GM19468 (cell line): ENCODE measurements around the gene COX6A1.
"Not testable (repeated sequence)": the region's sequence is repeated elsewhere in the genome, so short reads cannot be mapped to it uniquely, and the experiment has no call there.

ENCODE experiments used
- ATAC-seq: cut with Tn5 transposase; IDR thresholded peaks from one replicate; pipeline ENCODE4 v1.9.1; 2021; ENCODE audit warnings: mild to moderate bottlenecking, moderate library complexity, moderate number of reproducible peaks; ENCODE audit not compliant: unreplicated experiment; ENCODE audit errors: extremely low read depth

The COX6A1 gene

DNA sequence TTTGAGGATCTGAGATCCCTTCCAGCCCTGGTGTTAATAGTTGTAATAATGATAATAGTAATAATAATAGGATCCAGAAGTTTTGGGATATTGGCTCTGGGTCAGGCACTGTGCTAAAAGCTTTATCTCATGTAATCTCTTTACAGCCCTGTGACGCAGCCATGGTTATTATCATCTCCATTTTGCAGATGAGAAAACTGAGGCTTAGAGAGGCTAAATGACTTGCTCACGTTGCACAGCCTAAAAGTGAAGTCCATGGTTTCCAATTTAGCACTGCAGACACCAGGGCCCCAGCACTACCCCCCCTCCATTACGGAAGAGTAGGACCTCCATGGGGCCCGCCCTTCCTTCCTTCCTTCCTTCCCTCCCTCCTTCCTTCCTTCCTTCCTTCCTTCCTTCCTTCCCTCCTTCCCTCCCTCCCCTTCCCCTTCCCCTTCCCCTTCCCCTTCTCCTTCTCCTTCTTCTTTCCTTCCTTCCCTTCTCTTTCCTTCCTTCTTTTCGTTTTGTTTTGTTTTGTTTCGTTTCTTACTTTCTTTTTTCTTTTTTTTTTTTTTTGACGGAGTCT, 14.9 kb upstream of the COX6A1 start:
- ATAC-seq: no peak

DNA sequence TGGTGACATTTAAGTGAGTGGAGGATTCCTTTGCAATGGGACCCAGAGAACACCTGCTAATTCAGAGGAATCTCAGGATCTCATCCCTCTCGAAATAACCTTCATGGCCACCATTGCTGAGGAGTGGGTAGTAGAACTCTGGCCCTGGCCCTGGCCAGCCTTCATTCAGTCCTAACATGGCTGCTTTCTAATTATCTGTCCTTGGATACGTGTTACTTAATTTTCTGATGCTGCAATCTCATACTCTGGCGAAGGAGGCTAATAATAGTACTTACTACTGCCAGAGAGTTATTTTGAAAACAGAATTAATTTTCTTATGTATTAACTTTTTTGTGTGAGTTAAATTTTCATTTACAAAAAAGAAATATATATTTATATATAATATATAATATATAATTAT, 12.1 kb upstream of the COX6A1 start:
- ATAC-seq: no peak

DNA sequence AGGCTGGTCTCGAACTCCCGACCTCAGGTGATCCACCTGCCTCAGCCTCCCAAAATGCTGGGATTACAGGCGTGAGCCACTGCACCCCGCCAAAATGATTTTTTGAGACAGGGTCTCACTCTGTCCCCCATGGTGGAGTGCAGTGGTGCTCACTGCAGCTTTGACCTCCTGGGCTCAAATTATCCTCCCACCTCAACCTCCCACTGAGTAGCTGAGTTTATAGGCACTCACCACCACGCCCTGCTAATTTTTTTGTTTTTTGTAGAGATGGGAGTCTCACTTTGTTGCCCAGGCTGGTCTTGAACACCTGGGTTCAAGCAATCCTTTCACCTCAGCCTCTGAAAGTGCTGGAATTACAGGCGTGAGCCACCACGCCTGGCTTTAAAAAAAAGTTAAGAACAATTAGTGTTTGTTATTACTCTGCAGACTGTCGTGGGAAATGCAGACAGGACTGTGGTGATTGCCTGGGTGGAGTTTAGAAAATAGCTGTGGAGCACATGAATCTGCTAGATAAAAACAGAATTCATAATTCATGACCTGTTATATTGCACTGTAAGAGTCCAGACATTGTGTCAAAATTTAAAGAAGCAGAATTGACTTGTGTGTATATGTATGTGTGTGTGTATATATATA, 9.2 kb upstream of the COX6A1 start:
- ATAC-seq: no peak

DNA sequence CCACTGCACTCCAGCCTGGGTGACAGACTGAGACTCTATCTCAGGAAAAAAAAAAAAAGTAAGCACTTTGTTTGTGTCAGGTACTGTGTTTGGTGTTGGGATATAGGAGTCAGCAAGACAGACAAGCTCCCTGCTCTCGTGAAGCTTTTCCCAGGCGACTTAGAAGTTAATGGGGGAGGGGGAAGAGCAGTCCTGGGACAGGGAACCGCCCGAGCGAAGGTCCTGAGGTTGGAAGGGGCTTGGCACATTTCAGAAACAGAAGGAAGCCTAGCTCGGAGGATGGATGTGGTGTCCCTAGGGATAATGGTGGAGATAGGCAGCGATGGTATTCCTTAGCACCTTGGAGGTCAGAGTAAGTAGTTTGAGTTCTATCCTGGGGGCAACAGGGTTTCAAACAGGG, 8.5 kb upstream of the COX6A1 start:
- no peak for ATAC-seq

DNA sequence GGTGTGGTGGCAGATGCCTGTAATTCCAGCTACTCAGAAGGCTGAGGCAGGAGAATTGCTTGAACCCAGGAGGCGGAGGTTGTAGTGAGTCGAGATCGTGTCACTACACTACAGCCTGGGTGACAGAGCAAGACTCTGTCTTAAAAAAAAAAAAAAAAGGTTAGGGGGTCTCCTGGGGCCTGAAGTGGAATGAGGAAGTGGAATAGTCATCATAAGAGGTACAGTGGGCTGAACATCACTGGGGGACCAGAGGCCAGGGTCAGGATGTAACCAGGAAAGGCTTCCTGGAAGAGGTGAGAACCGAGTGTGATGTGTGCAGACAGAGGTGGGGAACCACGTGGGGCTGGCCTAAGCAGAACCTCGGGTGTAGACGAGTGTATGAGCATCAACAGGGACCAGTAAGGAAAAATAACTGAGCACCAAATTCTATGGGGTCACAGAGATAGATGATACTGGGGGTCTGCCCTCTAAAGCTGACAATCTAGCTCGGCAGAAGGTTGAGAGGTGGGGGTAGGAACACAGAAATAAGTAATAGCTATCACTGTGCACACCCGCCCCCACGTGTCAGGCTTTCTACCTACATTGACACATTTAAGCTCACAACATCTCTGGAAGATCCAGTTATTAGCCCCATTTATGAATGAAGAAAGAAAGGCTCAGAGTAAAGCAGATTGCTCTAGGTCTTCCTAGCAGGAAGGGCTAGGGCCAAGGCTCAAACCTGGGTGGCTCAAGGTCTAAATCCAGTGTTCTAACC, 5.0 kb upstream of the COX6A1 start:
- ATAC-seq: no peak

DNA sequence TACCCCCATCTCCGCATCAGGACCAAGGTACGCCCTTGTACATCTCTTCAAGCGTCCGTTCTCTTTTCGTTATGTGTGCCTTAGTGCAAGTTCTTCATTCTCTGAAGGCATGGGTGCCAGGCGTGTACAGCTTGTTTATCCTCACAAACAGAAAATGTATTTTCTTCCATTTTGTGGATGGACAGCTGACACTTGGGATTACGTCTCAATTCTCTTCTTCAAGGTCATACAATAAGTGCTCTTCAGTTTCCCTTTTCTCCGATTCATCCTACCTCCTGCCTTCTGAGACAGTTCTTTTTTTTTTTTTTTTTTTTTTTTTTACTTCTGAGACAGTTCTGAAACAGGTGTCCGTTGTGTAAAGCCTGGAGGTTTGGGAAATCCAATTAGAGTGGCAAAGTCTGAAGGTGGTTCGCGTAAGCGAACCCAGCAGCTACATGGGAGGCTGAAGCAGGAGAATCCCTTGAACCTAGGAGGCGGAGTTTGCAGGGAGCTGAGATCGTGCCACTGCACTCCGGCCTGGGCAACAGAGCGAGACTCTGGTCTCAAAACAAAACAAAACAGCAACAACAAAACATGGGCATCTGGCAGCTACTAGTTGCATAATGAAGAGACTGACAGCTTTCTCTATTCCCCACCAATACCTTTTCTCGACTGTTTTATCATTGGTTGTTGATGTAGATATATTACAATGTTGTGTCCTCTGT, 734 bp downstream of the COX6A1 start:
- ATAC-seq: no peak

DNA sequence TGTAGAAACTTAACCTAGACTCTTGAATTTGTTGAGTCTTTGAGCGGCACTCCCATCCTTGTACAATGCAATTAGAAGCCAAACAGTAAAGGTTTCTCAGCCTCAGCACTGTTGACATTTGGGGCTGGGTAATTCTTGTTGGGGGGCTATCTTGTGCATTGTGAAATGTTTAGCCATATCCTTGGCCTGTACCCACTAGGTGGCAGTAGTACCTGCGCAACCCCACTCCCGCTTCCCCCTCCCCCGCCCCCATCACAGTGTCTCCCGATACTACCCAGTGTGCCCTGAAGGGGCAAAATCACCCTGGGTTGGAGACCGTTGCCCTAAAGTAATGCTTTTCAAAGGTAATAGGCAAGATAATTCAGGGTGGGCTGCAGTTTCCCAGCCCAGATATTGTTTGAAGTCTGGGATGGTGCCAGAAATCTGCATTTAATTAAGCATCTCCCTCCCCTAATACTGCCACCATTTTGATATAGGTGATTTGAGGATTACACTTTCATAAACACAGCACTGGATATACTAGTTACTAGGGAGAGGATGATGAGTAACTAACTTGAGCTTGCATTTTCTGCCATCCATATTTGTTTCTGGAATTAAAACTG, 1.8 kb downstream of the COX6A1 start:
- no peak for ATAC-seq

DNA sequence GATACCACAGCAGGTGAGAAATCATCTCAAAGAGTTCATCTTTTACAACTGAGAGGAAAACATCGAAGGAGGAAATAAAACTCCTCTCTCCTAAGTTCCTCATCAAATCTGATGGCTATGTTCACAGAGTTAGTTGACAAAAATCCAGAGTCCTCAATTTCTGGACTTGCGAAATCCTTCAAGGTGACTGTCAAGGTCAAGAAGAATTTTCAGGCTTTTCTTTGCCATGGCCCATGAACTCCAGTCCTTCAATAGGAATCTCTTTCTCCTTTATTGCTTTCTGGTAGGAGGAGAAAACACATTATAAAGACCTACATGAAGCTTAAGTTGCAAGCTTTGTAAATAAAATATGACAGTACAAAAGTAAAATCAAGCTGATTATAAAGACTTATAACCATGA, 6.8 kb downstream of the COX6A1 start:
- no peak for ATAC-seq

DNA sequence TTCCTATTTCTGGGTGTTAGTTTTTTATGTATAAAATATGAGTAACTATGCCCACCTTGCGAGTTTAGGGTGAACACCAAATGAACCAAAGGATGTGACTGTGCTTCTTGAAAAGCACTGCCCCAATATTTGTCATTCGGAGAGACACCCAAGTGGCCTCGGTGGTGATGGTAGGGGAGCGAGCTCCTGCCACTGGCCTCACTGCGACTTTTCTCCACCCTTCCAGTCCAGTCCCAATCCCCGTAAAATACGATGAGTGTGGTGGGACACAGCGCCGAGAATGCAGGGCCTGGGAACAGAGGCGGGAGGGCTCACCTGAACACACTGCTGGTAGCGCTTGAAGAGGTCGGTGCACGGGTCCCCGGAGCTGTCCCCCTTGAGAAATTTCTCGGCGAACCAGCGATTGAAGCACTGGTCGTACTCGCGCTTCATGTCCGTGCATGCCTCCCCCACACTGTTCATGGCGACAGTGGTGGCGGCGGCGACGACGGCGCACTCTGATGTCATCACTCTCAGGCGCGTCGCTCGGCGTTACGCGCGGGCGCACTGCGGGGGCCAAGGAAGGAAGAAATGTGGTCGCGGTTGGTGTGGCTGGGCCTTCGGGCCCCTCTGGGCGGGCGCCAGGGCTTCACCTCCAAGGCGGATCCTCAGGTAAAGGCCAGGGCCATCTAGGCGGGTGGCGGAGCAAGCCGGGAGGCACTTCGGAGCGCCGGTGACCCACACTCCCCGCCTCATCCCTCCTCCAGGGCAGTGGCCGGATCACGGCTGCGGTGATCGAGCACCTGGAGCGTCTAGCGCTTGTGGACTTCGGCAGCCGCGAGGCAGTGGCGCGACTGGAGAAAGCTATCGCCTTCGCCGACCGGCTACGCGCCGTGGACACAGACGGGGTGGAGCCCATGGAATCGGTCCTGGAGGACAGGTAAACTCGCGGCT, 8.3 kb downstream of the COX6A1 start, which contains the start of the genes GATC and TRIAP1:
TSS of gene GATC (plus strand) at position 534 of the 933 bp plus-strand sequence. CDS start at position 571, 37 bp downstream.
TSS of gene TRIAP1 (minus strand) at position 474 of the 933 bp plus-strand sequence. CDS start at position 462, 12 bp downstream.
- ATAC-seq: peak; percentile 81

DNA sequence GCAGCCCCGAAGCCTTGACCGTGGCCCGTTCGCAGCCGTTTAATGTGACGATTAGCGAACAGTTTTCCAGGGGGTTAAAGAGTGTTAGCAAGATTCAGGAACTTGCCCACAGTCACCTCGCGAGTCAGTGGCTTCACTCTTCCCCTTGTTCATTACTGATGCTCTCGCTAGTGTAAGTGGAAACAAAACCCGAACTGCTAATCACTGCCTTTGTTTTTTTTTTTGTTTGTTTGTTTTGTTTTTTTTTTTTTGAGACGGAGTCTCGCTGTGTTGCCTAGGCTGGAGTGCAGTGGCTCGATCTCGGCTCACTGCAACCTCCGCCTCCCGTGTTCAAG, 8.9 kb downstream of the COX6A1 start:
- ATAC-seq: not testable (repeated sequence)

DNA sequence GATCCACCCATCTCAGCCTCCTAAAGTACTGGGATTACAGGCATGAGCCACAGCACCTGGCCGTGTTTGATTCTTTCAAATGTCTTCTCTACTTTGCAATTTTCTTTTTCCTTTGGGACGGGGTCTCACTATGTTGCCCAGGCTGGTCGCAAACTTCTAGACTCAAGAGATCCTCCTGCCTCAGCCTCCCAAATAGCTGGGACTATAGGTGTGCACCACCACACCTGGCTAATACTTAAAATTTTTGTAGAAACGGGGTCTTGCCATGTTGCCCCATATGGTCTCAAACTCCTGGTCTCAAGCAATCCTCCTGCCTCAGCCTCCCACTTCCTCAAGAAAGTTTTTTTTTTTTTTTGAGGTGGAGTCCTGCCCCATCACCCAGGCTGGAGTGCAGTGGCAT, 10.1 kb downstream of the COX6A1 start:
- no peak for ATAC-seq

DNA sequence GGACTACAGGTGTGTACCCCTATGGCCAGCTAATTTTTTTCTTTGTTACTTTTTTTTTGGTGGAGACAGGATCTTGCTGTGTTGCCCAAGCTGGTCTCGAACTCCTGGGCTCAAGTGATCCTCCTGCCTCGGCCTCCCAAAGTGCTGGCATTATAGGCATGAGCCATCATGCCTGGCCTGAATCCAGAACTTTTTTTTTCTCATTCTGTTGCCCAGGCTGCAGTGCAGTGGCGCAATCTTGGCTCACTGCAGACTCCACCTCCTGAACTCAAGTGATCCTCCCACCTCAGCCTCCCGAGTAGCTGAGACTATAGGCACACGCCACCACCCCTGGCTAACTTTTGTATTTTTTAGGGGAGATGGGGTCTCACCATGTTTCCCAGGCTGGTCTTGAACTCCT, 14.6 kb downstream of the COX6A1 start:
- not testable (repeated sequence) for ATAC-seq

DNA sequence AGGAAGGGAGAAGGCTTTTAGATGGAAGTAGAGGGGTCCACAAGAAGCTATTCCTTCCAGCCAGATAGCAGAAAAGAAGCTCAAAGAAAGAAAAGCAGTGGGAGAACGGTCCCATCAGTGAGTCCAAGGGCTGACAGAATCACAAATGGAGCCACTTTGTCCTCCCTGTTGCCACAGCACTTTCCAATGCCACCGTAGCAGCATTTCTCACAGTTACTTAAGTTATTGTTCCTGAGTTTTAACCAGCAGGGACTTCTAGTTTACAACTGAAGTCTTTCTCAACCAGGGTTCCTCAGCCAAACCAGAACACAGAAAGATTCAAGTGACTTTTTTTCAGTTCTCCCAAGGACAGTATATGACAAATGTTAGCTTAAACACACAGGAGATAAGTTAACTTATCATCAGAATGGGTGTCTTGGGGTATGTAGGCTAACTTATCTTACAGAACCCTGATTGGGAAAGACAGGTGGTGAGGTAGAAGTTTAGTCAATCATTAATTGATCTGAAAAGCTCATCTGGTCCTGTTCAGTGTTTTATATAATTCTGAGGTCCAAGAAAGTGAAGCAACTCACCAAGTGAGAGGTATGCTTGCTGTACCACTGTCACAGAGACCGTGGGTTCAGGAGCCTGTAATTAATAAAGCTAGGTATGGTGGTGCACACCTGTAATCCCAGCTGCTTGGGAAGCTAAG, 15.3 kb downstream of the COX6A1 start:
- no peak for ATAC-seq

DNA sequence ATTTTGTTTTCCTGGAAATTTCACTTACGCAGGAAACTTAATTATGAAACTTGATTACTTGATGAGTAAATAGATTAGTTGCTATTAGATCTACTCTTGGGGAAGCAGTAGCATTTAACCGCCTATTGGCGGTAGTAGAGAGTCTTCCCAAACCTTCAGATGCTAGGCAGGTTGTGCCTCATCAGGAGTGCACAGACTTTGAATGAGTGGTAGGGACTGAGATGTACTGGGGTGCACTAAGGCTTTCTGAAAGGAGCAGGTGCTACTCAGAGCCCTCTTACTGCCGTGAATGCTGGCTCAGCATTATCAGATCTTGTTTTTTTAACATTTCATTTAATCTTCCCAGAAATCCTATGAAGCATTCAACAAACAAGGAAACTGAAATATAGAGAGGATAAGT, 16.1 kb downstream of the COX6A1 start:
- no peak for ATAC-seq

DNA sequence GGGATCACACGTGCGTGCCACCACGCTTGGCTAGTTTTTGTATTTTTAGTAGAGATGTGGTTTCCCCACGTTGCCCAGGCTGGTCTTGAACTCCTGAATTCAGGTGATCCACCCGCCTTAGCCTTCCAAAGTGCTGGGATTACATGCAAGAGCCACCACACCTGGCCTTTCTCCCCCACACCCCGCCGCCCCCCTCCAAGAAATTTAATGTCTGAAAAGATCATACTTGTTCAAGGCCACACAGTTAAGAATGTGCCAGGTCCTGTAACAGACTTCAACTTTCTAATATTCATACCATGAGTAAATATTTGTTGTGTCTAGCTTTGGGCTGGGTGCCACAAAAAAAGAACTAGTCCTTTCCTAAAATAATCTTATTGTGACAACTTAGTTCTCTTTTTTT, 17.4 kb downstream of the COX6A1 start:
- no peak for ATAC-seq

DNA sequence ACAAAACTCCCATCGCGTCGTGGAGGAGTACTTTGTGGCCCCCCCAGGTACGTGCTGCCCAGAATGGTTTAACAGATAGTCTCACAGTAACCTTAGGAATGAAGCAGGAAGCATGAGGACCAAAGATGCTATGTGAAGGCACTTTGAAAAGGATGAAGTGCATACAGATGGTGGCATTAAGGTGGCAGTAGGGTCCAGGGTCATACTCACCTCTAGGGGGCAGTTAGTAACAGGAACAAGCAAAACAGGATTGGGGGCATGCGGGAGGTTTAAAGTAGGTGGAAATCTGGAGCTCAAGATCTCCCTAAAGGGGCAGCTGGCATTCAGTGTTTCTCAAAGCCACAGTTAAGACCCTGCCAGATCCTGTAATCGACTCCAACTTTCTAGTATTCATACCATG, 19.2 kb downstream of the COX6A1 start:
- no peak for ATAC-seq

DNA sequence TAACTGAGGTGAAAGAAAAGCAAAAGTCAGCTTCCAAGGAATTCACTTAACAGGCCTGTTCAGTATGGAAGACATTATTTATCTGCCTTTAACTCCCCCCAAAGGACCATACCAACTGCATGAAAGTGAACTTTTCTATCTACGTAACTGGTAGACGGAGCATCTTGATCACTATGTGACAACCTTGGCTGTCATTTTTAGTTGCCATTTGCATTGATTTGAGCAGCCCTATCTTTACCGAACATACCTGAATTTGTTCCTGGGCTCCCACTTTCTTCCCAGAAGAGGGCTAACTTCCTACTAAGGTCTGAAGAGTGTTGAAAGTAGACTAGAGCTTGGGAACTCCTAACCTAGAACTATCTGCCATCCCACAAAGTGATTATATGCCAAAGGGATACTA, 22.2 kb downstream of the COX6A1 start:
- no peak for ATAC-seq

DNA sequence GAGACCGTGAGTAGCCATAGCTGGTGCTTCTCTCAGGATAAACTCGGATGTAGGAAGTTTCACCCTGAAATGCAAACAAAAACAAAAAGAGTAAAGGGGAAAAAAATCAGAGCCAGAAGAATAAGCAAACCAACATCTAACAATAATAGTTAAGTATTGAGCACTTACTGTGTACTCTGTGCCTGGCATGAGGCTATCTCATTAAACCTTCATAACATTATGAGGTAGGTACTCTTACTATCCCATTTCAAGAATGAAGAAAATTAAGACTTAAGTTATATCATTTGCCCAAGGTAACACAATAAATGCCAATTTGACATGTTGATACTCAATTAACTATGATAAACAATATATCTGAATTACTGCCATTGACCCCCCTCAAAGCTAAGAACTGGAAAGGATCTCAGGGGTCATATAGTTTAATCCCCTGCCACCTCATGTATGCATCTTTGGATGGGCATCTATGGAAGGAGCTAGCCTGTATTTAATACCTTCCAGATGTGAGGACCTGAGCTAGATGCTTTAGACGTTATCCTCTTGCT, 24.3 kb downstream of the COX6A1 start:
- no peak for ATAC-seq

DNA sequence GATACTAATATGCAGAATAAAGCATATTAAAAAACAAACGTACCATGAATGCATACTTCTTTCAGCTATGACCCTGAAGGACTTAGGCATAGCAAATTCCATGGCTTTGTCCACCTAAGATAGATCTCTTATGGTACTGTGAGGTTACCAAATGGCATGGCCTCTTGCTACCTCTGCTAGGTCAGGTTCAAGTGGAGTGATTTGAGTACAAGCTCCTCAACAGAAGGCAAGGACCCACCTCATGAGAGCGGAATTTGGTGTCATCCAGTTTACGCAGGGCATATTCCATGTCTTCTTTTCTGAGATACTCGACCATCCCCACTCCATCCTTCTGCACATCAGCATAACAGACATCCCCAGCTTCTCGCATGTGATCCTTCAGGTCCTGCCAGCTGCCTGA, 25.8 kb downstream of the COX6A1 start:
- no peak for ATAC-seq
